ENCODE results near the gene NTN3. TPM values are rescaled to one million over a fixed set of nuclear protein-coding genes. Genes with fewer than 3 reads are reported as not detected.

The NTN3 gene
- polyA plus RNA-seq, 6 donors from 2014 or later, result not detected

DNA sequence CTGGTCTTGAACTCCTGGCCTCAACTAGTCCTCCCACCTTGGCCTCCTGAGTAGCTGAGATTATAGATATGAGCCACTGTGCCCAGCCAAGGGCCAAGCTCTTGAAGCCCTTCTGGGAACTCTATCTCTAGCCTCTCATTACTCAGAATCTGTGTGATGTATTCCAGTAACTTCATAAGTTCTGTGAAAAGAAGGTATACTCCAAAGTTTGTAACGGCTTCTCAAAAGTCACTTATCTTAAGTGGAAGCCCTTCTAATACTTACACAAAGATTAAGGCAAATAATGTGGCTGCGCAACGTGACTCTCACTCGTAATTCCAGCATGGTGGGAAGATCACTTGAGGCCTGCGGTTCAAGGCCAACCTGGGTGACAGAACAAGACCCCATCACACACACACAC, 23.5 kb downstream of the NTN3 start:
- Mint-ChIP-seq H3K27ac (no peak overlapping the region), H3K36me3 (no peaks in the 10 kb centered on the region), H3K4me1 (no peaks in the 10 kb centered on the region), H3K27me3 (no peaks in the 10 kb centered on the region), H3K9me3 (no peaks in the 10 kb centered on the region), H3K4me3 (no peak overlapping the region)
- DNase-seq (no peak), ATAC-seq (ENCODE audit: low read depth in 2 of 2) (no peak)

DNA sequence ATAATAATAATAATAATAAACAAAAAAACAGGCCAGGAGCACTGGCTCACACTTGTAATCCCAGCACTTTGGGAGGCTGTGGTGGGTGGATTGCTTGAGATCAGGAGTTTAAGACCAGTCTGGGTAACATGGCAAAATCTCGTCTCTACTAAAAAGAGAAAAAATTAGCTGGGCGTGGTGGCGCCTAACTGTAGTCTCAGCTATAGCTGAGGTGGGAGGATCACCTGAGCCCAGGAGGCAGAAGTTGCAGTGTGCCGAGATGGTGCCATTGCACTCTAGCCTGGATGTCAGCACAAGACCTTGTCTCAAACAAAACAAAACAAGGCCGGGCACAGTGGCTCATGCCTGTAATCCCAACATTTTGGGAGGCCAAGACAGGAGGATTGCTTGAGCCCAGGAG, 23.9 kb downstream of the NTN3 start:
- ATAC-seq (ENCODE audit: low read depth in 2 of 2) (no peak), DNase-seq (no peak)
- Mint-ChIP-seq H3K4me1 (no peaks in the 10 kb centered on the region), H3K9me3 (no peaks in the 10 kb centered on the region), H3K27ac (peak overlapping the region in 1 of 6 donors; percentile 33), H3K27me3 (no peaks in the 10 kb centered on the region), H3K4me3 (no peak overlapping the region), H3K36me3 (no peaks in the 10 kb centered on the region)

DNA sequence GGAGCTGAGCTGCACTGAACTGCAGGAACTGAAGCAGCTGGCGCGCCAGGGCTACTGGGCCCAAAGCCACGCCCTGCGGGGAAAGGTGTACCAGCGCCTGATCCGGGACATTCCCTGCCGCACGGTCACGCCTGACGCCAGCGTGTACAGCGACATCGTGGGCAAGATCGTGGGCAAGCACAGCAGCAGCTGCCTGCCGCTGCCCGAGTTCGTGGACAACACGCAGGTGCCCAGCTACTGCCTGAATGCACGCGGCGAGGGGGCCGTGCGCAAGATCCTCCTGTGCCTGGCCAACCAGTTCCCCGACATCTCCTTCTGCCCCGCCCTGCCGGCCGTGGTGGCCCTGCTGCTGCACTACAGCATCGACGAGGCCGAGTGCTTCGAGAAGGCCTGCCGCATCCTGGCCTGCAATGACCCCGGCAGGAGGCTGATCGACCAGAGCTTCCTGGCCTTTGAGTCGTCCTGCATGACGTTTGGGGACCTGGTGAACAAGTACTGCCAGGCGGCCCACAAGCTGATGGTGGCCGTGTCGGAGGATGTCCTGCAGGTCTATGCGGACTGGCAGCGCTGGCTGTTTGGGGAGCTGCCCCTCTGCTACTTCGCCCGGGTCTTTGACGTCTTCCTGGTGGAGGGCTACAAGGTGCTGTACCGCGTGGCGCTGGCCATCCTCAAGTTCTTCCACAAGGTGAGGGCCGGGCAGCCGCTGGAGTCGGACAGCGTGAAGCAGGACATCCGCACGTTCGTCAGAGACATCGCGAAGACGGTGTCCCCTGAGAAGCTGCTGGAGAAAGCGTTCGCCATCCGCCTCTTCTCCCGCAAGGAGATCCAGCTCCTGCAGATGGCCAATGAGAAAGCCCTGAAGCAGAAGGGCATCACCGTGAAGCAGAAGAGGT, 25.4 kb downstream of the NTN3 start:
- Mint-ChIP-seq H3K4me3 (no peak overlapping the region), H3K9me3 (no peaks in the 10 kb centered on the region), H3K27me3 (no peaks in the 10 kb centered on the region), H3K4me1 (peaks cover 0 to 6% (median 0%) of the 10 kb centered on the region in 3 donors), H3K27ac (no peak overlapping the region), H3K36me3 (no peaks in the 10 kb centered on the region)
- ATAC-seq (ENCODE audit: low read depth in 2 of 2) (no peak), DNase-seq (no peak)

DNA sequence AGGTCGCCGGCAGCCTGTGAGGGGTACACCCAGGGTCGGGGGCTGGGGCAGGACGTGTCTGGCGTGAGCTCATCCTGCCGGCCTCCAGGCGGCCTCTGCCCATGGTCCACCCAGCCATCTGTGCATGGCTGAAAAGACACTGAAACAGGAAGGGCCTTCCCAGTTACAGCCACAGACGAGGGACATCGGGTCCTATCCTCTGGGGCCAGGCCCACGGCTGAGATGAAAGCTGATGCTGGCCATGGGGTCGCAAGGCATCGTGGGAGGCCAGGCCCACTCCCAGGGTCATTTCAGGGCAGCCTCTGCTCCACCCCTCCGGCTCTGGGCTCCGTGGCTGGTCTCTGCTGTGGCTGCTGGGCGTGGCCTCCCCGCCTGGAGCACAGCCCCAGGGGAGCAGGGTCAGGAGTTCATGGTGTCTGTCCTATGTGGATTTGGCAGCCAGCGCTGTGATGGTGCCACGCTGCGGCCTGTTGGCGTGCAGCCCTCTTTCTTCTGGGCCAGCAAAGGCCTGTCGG, 26.1 kb downstream of the NTN3 start:
- no peak for ATAC-seq (ENCODE audit: low read depth in 2 of 2)
- Mint-ChIP-seq H3K4me3 (no peak overlapping the region), H3K27ac (peak overlapping the region in 1 of 6 donors; percentile 34), H3K36me3 (no peaks in the 10 kb centered on the region), H3K27me3 (no peaks in the 10 kb centered on the region), H3K4me1 (peaks cover 0 to 10% (median 0%) of the 10 kb centered on the region in 3 donors), H3K9me3 (no peaks in the 10 kb centered on the region)
- no peak for DNase-seq

DNA sequence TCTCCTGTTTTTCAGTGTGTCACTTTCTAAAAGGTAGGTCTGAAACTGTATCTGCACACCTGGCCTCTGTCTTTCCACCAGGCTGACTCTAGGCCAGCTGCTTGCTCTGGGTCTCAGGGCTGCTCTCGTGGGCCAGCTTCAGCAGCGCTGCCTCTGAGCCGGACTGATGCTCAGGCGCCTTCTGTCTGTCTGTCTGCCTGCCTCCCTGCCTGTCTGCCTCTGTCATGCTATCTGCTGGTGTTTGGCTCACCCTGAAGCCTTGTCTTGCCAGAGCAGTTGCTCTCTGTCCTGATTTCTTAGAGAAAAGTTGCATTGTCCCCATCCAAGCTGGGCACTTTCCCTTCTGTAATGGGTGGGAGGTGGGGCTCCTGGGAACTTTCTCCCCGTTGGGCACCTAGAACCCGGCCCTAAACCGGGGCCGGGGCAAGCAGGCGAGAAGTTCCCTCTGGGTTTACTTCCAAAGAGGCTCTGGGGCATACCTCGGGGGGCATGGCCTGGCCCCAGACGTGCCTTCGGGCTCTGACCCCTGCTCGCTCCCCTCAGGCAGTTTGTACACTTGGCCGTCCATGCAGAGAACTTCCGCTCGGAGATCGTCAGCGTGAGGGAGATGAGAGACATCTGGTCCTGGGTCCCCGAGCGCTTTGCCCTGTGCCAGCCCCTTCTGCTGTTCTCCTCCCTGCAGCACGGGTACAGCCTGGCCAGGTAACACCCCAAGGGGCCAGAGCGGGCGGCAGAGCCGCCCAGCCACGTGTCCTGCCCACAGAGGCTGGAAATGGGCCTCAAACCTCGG, 26.8 kb downstream of the NTN3 start:
- Mint-ChIP-seq H3K4me1 (peaks cover 0 to 11% (median 0%) of the 10 kb centered on the region in 3 donors), H3K27ac (no peak overlapping the region), H3K9me3 (no peaks in the 10 kb centered on the region), H3K36me3 (no peaks in the 10 kb centered on the region), H3K27me3 (no peaks in the 10 kb centered on the region), H3K4me3 (no peak overlapping the region)
- ATAC-seq (ENCODE audit: low read depth in 2 of 2), result no peak
- DNase-seq, result no peak

DNA sequence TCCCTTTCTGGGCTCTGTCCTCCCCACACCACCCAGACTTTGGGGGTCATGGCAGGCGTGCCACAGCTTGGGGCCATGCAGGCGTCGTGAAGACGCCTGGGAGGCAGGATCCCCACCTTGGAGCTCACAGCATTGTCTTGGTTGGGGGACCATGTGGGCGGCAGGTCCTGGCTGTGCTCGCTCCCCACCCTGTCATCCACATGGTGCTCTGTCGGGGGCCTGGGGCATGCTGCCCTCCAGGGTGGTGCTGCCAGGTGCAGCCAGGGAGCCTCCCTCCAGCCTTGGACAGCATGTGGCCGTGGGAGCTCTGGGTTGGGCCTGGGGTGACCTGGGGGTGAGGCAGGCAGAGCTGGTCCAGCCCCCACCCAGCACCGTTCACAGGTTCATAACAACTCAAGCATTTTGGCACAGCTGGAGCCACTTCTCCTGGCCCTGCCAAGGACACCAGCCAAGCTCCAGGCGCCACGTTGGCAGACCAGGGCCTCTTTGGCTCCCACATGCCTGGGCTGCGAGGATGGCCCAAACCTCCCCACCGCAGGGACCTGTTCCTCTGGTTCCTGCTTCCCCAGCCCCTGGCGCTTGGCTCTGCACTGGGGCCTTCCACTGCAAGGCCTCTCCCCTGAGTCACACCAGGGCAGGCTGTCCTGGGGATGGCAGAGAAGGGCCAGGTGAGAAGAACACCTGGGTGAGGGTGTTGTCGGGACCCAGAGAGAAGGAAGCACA, 27.6 kb downstream of the NTN3 start:
- Mint-ChIP-seq H3K9me3 (no peaks in the 10 kb centered on the region), H3K36me3 (no peaks in the 10 kb centered on the region), H3K27ac (peak overlapping the region in 1 of 6 donors; percentile 12), H3K4me3 (no peak overlapping the region), H3K27me3 (no peaks in the 10 kb centered on the region), H3K4me1 (peaks cover 0 to 11% (median 0%) of the 10 kb centered on the region in 3 donors)
- ATAC-seq (ENCODE audit: low read depth in 2 of 2) (no peak), DNase-seq (no peak)

DNA sequence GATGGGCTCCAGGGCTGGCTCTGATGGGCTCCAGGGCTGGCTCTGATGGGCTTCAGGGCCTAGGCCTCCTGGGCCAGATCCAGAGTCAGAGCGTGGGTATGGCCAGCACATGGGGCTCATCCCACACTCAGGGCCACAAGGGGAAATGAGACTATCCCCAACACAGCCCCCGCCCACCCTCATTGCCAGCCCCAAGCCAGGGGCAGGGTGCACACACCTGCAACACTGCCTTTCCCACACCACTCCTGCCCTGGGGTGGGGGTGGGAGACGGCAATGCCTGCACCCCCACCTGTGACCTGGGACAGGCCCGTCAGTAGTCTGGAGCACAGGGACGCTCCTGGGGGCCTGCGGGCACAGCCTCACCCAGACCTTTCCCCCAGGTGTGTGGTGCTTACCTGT, 28.4 kb downstream of the NTN3 start:
- DNase-seq, result no peak
- no peak for ATAC-seq (ENCODE audit: low read depth in 2 of 2)
- peaks cover 0 to 11% (median 0%) of the 10 kb centered on the region in 3 donors for H3K4me1 Mint-ChIP-seq
- no peaks in the 10 kb centered on the region for H3K9me3 Mint-ChIP-seq
- no peak overlapping the region for H3K4me3 Mint-ChIP-seq
- H3K36me3 Mint-ChIP-seq, result no peaks in the 10 kb centered on the region
- H3K27ac Mint-ChIP-seq, result no peak overlapping the region
- no peaks in the 10 kb centered on the region for H3K27me3 Mint-ChIP-seq

DNA sequence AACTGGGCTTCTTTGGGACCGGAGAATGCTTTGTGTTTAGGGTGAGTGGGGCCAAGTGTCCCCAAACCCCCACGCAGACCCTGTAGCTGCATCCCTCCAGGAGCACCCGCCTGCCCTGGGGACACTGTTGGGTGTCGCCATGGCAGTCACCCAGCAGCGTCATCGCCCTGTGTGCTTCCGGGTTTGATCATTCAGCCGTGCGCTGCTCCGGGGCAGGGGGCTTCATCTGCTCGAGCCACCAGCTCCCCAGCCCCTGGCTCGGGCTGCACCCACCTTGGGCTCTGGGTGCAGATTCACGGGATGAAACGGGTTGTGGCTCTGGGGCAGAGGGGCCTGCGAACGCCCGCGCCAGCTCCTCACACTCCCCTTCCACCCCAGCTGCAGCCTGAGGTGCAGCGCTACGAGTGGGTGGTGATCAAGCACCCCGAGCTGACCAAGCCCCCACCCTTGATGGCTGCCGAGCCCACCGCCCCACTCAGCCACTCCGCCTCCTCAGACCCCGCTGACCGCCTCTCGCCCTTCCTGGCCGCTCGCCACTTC, 28.9 kb downstream of the NTN3 start:
- Mint-ChIP-seq H3K27me3 (no peaks in the 10 kb centered on the region), H3K9me3 (no peaks in the 10 kb centered on the region), H3K27ac (peak overlapping the region in 1 of 6 donors; percentile 29), H3K36me3 (no peaks in the 10 kb centered on the region), H3K4me3 (peak overlapping the region in 1 of 8 donors; percentile 53), H3K4me1 (peaks cover 0 to 11% (median 2%) of the 10 kb centered on the region in 3 donors)
- ATAC-seq (ENCODE audit: low read depth in 2 of 2) (no peak), DNase-seq (no peak)

DNA sequence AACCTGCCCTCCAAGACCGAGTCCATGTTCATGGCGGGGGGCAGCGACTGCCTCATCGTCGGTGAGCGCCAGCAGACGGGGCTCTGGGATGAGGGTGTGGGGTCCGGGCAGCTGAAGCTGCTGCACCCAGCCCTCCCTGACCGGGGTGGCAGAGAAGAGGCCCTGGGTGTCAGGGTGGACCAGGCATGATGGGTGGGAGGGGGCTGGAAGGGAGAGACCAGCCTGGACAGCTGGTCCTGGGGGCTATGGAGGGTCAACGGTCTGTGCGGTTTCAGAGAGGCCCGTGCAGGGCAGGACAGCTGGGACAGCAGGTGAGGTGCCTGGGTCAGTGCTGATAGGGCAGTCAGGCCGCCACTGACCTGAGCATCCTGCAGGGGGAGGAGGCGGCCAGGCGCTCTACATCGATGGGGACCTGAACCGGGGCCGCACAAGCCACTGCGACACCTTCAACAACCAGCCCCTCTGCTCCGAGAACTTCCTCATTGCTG, 29.4 kb downstream of the NTN3 start:
- Mint-ChIP-seq H3K36me3 (no peaks in the 10 kb centered on the region), H3K4me1 (peaks cover 3 to 11% (median 5%) of the 10 kb centered on the region in 3 donors), H3K4me3 (no peak overlapping the region), H3K9me3 (no peaks in the 10 kb centered on the region), H3K27ac (no peak overlapping the region), H3K27me3 (no peaks in the 10 kb centered on the region)
- ATAC-seq (ENCODE audit: low read depth in 2 of 2) (no peak), DNase-seq (no peak)

DNA sequence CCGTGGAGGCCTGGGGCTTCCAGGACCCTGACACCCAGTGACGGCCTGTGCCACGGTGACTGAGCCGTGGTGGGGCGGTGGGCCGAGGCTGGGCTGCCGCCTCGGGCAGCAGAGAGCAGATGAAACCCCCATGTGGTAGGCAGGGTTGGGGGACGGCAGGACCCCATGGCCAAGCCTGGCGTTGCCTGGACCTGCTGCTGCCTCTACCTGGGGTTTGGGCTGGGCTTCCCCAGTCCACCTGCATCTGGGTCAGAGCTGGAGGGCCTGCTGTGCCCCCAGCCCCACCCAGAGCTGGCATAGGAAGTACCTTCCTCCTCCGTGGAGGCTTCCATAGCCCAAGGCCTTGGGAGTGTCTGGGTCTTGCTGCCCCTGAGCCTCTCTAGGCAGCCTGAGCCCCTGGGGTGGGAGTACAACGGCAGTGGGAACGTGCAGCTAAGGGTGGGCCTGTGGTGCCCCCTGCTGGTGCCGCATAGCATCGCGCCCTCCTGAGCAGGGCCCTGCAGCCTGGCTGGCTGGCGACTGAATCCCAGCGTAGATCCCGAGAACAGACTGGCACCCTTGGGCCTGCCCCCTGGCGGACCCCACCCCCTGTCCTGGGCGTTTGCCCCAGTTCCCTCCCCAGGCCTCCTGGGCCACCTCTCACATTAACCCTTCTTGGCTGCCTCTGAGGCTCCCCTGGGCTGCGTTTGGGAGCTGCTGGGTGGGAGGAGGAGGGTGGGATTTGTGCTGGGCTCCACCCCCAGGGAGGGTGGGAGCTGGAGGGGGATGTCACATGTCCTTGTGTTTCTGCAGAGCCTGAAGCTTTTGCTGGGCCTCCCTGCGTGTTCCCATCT, 30.0 kb downstream of the NTN3 start:
- Mint-ChIP-seq H3K4me3 (no peak overlapping the region), H3K36me3 (no peaks in the 10 kb centered on the region), H3K4me1 (peaks cover 4 to 16% (median 9%) of the 10 kb centered on the region in 3 donors), H3K27ac (peak overlapping the region in 1 of 6 donors; percentile 52), H3K9me3 (no peaks in the 10 kb centered on the region), H3K27me3 (no peaks in the 10 kb centered on the region)
- ATAC-seq (ENCODE audit: low read depth in 2 of 2) (peak; percentile 95 to 97), DNase-seq (peak; percentile 78)

DNA sequence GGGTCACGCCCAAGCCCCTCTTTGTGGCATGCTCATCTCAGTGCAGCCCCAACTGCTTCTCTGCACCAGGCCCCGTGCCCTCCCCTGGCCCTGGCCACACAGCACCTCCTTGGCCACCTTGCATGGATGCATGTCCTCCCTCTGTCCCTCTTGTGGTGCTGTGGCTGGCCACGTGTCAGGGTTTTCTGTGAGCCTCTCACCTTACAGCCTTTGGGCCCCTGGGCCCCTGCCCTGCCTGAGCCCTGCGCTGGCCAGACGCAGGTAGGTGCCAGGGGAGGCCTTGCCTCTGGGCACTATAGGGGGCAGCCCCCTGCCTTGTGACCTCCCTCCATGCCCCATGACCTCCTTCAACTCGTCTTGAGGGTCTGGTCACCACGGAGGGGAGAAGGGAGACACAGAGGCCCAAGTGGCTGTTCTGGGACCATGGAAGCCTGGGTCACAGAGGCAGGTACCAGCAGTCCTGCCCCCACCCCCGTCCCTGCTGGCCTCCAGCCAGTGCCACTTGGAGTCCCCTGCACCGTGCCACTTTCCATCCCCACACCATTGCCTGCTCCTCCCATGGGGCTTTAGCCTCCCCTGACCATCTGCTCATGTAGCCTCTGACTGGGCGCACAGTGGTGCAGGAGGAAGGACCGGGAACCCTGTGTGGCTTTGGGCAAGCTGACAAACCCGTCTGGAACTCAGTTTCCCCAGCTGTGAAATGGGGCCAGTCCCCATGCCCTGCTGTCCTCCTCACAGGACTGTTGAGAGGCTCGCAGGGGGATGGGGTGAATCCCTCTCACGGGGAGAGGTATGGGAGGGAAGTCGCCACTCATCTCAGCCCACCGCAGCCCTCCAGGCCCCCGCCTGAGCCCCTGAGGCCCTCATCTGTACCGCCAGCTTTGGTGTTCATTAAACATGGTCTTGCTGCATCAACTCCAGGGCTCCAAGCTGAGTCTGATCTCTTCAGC, 31.1 kb downstream of the NTN3 start:
- Mint-ChIP-seq H3K27ac (peak overlapping the region in 1 of 6 donors; percentile 94), H3K36me3 (no peaks in the 10 kb centered on the region), H3K4me3 (no peak overlapping the region), H3K9me3 (no peaks in the 10 kb centered on the region), H3K4me1 (peaks cover 9 to 23% (median 19%) of the 10 kb centered on the region in 3 donors), H3K27me3 (no peaks in the 10 kb centered on the region)
- no peak for ATAC-seq (ENCODE audit: low read depth in 2 of 2)
- no peak for DNase-seq
